Measurements from ENCODE around the gene KMO.

The KMO gene

DNA sequence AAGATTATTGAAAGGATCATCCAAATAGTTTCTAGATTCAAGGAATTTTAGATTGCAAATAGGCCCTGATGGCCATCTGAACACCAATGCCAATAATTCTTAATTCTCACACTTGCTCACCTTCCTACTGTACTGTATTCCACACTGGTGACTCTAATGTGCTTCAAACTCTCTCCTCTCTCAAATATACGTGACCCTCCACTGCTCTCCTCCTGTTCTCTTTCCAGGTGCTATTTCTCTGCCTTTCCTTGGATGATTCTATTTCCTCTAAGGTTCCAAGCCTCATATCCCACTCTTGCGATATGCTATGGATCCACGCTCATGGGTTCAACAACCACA lies 28.6 kb downstream of the KMO start:
- Histone ChIP-seq H3K9me3 (ENCODE audit: insufficient read depth, low read length) (no peaks in the 10 kb centered on the region), H3K4me2 (ENCODE audit: low read depth, low read length, poor library complexity, severe bottlenecking) (no peak overlapping the region), H3K79me2 (ENCODE audit: insufficient read depth, low read length) (no peaks in the 10 kb centered on the region), H3K36me3 (ENCODE audit: low read length) (peaks cover 3% of the 10 kb centered on the region; the same call in 1 of the 2 replicates), H3K9me2 (replicated peaks; ENCODE audit: insufficient read depth, low read length) (no peaks in the 10 kb centered on the region), H3F3A (ENCODE audit: insufficient read depth) (no peaks in the 10 kb centered on the region), H3K4me3 (ENCODE audit: insufficient read depth, low read length, poor library complexity, severe bottlenecking) (no peak overlapping the region), H4K20me1 (ENCODE audit: low read depth, low read length) (no peaks in the 10 kb centered on the region), H3K27me3 (ENCODE audit: low read length) (no peaks in the 10 kb centered on the region), H2AFZ (ENCODE audit: low read depth, low read length, severe bottlenecking) (no peak overlapping the region), H3K9ac (ENCODE audit: low read length) (no peak overlapping the region), H3K27ac (ENCODE audit: low read depth, low read length) (no peak overlapping the region)
- no peak for TF ChIP-seq EZH2phosphoT487 (conservative IDR thresholded peaks at IDR 0.05; ENCODE audit: low read length)
- TF ChIP-seq, protein P1, sequence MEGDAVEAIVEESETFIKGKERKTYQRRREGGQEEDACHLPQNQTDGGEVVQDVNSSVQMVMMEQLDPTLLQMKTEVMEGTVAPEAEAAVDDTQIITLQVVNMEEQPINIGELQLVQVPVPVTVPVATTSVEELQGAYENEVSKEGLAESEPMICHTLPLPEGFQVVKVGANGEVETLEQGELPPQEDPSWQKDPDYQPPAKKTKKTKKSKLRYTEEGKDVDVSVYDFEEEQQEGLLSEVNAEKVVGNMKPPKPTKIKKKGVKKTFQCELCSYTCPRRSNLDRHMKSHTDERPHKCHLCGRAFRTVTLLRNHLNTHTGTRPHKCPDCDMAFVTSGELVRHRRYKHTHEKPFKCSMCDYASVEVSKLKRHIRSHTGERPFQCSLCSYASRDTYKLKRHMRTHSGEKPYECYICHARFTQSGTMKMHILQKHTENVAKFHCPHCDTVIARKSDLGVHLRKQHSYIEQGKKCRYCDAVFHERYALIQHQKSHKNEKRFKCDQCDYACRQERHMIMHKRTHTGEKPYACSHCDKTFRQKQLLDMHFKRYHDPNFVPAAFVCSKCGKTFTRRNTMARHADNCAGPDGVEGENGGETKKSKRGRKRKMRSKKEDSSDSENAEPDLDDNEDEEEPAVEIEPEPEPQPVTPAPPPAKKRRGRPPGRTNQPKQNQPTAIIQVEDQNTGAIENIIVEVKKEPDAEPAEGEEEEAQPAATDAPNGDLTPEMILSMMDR (IDR thresholded peaks at IDR 0.05; ENCODE audit: insufficient read depth, low read length, poor library complexity, severe bottlenecking) = no peak

DNA sequence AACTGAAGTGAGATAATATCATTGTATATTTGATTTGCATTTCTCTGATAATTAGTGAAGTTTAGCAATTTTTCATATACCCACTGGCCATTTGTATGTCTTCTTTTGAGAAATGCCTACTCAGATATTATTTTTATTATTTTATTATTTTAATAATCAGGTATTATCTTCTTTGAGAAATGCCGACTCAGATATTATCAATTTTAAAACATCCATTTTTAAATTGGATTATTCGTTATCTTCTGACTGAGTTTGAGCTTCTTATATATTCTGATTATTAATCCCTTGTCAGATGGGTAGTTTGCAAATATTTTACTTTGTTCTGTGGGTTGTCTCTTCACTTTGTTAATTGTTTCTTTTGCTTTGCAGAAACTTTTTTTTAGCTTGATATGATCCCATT lies 37.7 kb downstream of the KMO start:
- Histone ChIP-seq H3K9me3 (ENCODE audit: insufficient read depth, low read length) (no peaks in the 10 kb centered on the region), H3K36me3 (ENCODE audit: low read length) (peaks cover 5% of the 10 kb centered on the region), H3K27ac (ENCODE audit: low read depth, low read length) (no peak overlapping the region), H3K27me3 (ENCODE audit: low read length) (no peaks in the 10 kb centered on the region), H3F3A (ENCODE audit: insufficient read depth) (no peaks in the 10 kb centered on the region), H3K4me3 (ENCODE audit: insufficient read depth, low read length, poor library complexity, severe bottlenecking) (no peak overlapping the region), H3K9ac (ENCODE audit: low read length) (no peak overlapping the region), H3K4me2 (ENCODE audit: low read depth, low read length, poor library complexity, severe bottlenecking) (no peak overlapping the region), H4K20me1 (ENCODE audit: low read depth, low read length) (no peaks in the 10 kb centered on the region), H3K79me2 (ENCODE audit: insufficient read depth, low read length) (no peaks in the 10 kb centered on the region), H3K9me2 (replicated peaks; ENCODE audit: insufficient read depth, low read length) (no peaks in the 10 kb centered on the region), H2AFZ (ENCODE audit: low read depth, low read length, severe bottlenecking) (no peak overlapping the region)
- TF ChIP-seq, protein P1 (IDR thresholded peaks at IDR 0.05; ENCODE audit: insufficient read depth, low read length, poor library complexity, severe bottlenecking) = no peak
- no peak for TF ChIP-seq EZH2phosphoT487 (conservative IDR thresholded peaks at IDR 0.05; ENCODE audit: low read length)

DNA sequence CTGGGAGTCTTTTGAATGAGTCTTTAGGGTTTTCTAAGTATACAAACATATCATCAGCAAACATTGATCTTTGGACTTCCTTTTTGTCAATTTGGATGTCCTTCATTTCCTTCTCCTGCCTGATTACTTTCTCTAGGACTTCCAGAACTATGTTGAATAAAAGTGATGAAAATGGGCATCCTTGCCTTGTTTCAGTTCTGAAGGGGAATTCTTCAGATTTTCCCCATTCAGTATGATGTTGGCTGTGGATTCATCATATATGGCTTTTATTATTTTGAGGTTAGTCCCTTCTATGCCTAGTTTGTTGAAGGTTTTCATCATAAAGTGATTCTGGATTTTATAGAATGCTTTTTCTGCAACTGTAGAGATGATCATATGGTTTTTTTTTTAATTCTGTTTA lies 42.0 kb downstream of the KMO start:
- H2AFZ ChIP-seq (ENCODE audit: low read depth, low read length, severe bottlenecking) = no peak overlapping the region
- H3K9me2 ChIP-seq (replicated peaks; ENCODE audit: insufficient read depth, low read length) = no peaks in the 10 kb centered on the region
- no peak overlapping the region for H3K27ac ChIP-seq (ENCODE audit: low read depth, low read length)
- peaks cover 17% of the 10 kb centered on the region for H3K36me3 ChIP-seq (ENCODE audit: low read length)
- no peaks in the 10 kb centered on the region for H4K20me1 ChIP-seq (ENCODE audit: low read depth, low read length)
- H3K27me3 ChIP-seq (ENCODE audit: low read length) = no peaks in the 10 kb centered on the region
- no peak overlapping the region for H3K4me3 ChIP-seq (ENCODE audit: insufficient read depth, low read length, poor library complexity, severe bottlenecking)
- H3K9ac ChIP-seq (ENCODE audit: low read length) = no peak overlapping the region
- H3K79me2 ChIP-seq (ENCODE audit: insufficient read depth, low read length) = no peaks in the 10 kb centered on the region
- no peaks in the 10 kb centered on the region for H3F3A ChIP-seq (ENCODE audit: insufficient read depth)
- H3K9me3 ChIP-seq (ENCODE audit: insufficient read depth, low read length) = no peaks in the 10 kb centered on the region
- no peak overlapping the region for H3K4me2 ChIP-seq (ENCODE audit: low read depth, low read length, poor library complexity, severe bottlenecking)
- no peak for TF ChIP-seq EZH2phosphoT487 (conservative IDR thresholded peaks at IDR 0.05; ENCODE audit: low read length)
- TF ChIP-seq, protein P1 (IDR thresholded peaks at IDR 0.05; ENCODE audit: insufficient read depth, low read length, poor library complexity, severe bottlenecking) = no peak

DNA sequence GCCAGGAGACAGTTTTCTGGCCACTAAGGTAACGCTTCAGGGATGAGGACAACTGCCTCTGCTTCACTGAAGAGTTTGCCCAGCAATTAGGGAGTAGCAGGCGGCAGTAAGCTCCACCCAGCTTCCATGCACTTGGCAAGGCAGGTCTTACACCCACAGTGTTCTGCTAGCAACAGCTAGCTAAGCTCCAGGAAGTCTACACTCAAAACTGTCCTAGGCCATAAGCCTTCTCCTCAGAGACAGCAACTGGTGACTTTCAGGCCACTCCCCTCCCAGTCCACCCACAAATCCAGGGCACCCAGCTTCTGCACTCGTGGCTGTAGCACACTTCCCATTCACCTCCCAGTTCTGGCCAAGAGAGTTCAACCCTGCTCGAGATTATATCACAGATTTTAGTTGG lies 47.3 kb downstream of the KMO start:
- H3K27ac ChIP-seq (ENCODE audit: low read depth, low read length) = no peak overlapping the region
- H3K4me2 ChIP-seq (ENCODE audit: low read depth, low read length, poor library complexity, severe bottlenecking) = no peak overlapping the region
- no peak overlapping the region for H2AFZ ChIP-seq (ENCODE audit: low read depth, low read length, severe bottlenecking)
- no peak overlapping the region for H3K4me3 ChIP-seq (ENCODE audit: insufficient read depth, low read length, poor library complexity, severe bottlenecking)
- H3K9me2 ChIP-seq (replicated peaks; ENCODE audit: insufficient read depth, low read length) = no peaks in the 10 kb centered on the region
- no peaks in the 10 kb centered on the region for H3F3A ChIP-seq (ENCODE audit: insufficient read depth)
- peaks cover 29% of the 10 kb centered on the region for H3K36me3 ChIP-seq (ENCODE audit: low read length)
- TF ChIP-seq, protein P1 (IDR thresholded peaks at IDR 0.05; ENCODE audit: insufficient read depth, low read length, poor library complexity, severe bottlenecking) = no peak
- TF ChIP-seq EZH2phosphoT487 (conservative IDR thresholded peaks at IDR 0.05; ENCODE audit: low read length) = no peak
- no peaks in the 10 kb centered on the region for H3K9me3 ChIP-seq (ENCODE audit: insufficient read depth, low read length)
- H3K79me2 ChIP-seq (ENCODE audit: insufficient read depth, low read length) = no peaks in the 10 kb centered on the region
- H3K27me3 ChIP-seq (ENCODE audit: low read length) = no peaks in the 10 kb centered on the region
- no peaks in the 10 kb centered on the region for H4K20me1 ChIP-seq (ENCODE audit: low read depth, low read length)
- no peak overlapping the region for H3K9ac ChIP-seq (ENCODE audit: low read length)

Data from SU-DHL-6 (cell line).